ENCODE data around the gene ULK1. TPM values are rescaled to one million over a fixed set of nuclear protein-coding genes. Genes with fewer than 3 reads are reported as not detected.

The ULK1 gene
- total RNA-seq, 2 experiments from 2014 or later: 85.0 to 91.6 TPM

DNA sequence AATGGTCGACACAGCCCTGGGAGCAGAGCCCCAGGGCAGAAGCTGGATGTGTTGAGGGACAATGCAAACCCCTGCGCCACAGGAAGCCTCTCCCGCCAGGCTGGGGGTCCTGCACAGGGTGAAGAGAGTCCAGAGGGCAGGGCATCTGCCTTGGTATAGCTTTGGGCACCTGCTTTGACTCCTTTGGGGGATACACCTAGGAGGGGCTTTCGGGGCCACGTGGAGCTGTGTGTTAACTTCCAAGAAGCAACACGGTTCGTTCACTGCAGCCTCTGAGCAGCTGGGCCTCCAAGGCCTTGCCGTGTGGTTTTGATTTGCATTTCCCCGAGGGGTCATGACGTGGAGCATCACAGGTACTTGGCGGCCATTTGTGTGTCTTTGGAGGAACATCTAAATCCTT is 28.8 kb downstream of the ULK1 start:
- H3K4me3 Mint-ChIP-seq: no peak overlapping the region

DNA sequence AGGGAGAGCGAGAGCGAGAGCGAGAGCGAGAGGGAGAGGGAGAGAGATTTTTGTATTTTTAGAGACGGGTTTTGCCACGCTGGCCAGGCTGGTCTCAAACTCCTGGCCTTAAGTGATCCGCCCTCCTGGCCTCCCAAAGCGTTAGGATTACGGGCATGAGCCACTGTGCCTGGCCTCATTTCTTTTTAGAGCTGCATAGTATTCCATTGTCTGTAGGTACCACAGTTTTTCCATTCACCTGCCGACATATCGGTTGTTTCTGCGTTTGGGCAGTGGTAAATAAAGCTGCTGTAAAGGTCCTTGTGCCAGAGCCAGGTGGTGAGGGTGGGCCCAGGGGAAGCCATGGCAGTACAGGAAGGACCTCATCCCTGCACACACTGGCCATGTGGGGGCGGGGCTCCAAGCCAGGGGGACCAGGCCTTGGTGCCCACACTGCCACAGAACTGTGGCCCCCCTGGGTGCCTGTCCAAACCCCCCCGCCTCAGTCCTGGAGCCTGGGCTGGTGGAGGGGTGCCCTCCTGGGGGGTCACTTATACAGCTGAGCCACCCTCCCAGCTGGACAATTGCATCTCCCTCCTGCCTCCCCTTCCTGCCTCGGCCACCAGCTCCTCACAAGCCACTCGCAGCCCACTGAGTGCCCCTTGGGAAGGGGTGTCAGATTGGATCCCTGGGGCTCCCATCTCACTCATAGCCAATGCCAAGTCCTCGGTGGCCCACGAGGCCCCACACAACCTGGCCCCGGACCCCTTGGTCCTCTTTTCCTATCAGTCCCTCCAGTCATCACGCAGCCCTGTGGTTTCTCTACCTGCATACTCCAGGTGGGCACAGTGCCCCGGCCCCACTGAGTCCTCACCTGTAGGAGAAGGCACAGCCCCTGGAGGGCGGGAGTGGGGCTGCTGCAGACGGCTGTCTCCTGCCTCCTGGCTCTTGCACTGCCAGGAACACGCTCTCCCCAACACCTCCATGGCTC is 33.0 kb downstream of the ULK1 start:
- peaks cover 28% of the 10 kb centered on the region for H3K4me1 ChIP-seq (ENCODE audit: insufficient read depth, low read length)
- H3K4me3 ChIP-seq (ENCODE audit: low read length): no peak overlapping the region
- H3K4me1 Mint-ChIP-seq (ENCODE audit: low read depth): peaks cover 31% of the 10 kb centered on the region
- H3K27me3 Mint-ChIP-seq: no peaks in the 10 kb centered on the region
- H3K4me3 Mint-ChIP-seq: peak overlapping the region; percentile 97
- no peaks in the 10 kb centered on the region for H3K9me3 ChIP-seq (ENCODE audit: control insufficient read depth in 1 of 2, insufficient read depth in 1 of 2, low read length in 2 of 2)
- H3K27me3 ChIP-seq (ENCODE audit: control insufficient read depth in 1 of 2, insufficient read depth in 2 of 2, low read length in 2 of 2): no peaks in the 10 kb centered on the region
- no peaks in the 10 kb centered on the region for H3K9me3 Mint-ChIP-seq
- peaks cover 8% of the 10 kb centered on the region for H3K36me3 ChIP-seq (ENCODE audit: insufficient read depth, low read length)
- DNase-seq (no peak), ATAC-seq (ENCODE audit: poor library complexity) (no peak)
- H3K27ac Mint-ChIP-seq: peak overlapping the region; percentile 73
- peaks cover 16% of the 10 kb centered on the region for H3K36me3 Mint-ChIP-seq (ENCODE audit: low read depth)
- POLR2A ChIA-PET: interaction anchor here (0.6 to 1.4 kb wide), 3 partner anchors 22 to 1056 kb away, joined by 3 to 10 read pairs (median 3); partner anchors contain the start of gene EP400
- TF ChIP-seq, protein P1, sequence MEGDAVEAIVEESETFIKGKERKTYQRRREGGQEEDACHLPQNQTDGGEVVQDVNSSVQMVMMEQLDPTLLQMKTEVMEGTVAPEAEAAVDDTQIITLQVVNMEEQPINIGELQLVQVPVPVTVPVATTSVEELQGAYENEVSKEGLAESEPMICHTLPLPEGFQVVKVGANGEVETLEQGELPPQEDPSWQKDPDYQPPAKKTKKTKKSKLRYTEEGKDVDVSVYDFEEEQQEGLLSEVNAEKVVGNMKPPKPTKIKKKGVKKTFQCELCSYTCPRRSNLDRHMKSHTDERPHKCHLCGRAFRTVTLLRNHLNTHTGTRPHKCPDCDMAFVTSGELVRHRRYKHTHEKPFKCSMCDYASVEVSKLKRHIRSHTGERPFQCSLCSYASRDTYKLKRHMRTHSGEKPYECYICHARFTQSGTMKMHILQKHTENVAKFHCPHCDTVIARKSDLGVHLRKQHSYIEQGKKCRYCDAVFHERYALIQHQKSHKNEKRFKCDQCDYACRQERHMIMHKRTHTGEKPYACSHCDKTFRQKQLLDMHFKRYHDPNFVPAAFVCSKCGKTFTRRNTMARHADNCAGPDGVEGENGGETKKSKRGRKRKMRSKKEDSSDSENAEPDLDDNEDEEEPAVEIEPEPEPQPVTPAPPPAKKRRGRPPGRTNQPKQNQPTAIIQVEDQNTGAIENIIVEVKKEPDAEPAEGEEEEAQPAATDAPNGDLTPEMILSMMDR (IDR thresholded peaks at IDR 0.05): no peak
- H3K27ac ChIP-seq (ENCODE audit: low read depth in 1 of 2, low read length in 2 of 2): no peak overlapping the region
- CTCF ChIA-PET: interaction anchor here (0.6 to 4.4 kb wide), 2 partner anchors 22 to 823 kb away, joined by 3 to 19 read pairs; partner anchors contain the start of gene EP400
- intact Hi-C loops (cut with DNase I, micrococcal nuclease): loop anchor here in 1 of 2 experiments (2.0 kb wide), 1 partner anchor 33 kb away; the partner anchor contains the start of gene ULK1

More for the DNA sequence above, 28.8 kb downstream of the ULK1 start:
- DNase-seq (no peak), ATAC-seq (ENCODE audit: poor library complexity) (no peak)
- POLR2A ChIA-PET: no interaction called here
- Mint-ChIP-seq H3K27ac (no peak overlapping the region), H3K4me1 (ENCODE audit: low read depth) (peaks cover 13% of the 10 kb centered on the region), H3K36me3 (ENCODE audit: low read depth) (peaks cover 8% of the 10 kb centered on the region), H3K9me3 (no peaks in the 10 kb centered on the region), H3K27me3 (no peaks in the 10 kb centered on the region)
- no peaks in the 10 kb centered on the region for H3K27me3 ChIP-seq (ENCODE audit: control insufficient read depth in 1 of 2, insufficient read depth in 2 of 2, low read length in 2 of 2)
- intact Hi-C loops (cut with DNase I, micrococcal nuclease): no loop called here
- no peak overlapping the region for H3K4me3 ChIP-seq (ENCODE audit: low read length)
- H3K4me1 ChIP-seq (ENCODE audit: insufficient read depth, low read length): peaks cover 7% of the 10 kb centered on the region
- no peaks in the 10 kb centered on the region for H3K9me3 ChIP-seq (ENCODE audit: control insufficient read depth in 1 of 2, insufficient read depth in 1 of 2, low read length in 2 of 2)
- H3K36me3 ChIP-seq (ENCODE audit: insufficient read depth, low read length): peaks cover 7% of the 10 kb centered on the region
- CTCF ChIA-PET: no interaction called here
- TF ChIP-seq, protein P1 (IDR thresholded peaks at IDR 0.05): no peak
- H3K27ac ChIP-seq (ENCODE audit: low read depth in 1 of 2, low read length in 2 of 2): no peak overlapping the region

DNA sequence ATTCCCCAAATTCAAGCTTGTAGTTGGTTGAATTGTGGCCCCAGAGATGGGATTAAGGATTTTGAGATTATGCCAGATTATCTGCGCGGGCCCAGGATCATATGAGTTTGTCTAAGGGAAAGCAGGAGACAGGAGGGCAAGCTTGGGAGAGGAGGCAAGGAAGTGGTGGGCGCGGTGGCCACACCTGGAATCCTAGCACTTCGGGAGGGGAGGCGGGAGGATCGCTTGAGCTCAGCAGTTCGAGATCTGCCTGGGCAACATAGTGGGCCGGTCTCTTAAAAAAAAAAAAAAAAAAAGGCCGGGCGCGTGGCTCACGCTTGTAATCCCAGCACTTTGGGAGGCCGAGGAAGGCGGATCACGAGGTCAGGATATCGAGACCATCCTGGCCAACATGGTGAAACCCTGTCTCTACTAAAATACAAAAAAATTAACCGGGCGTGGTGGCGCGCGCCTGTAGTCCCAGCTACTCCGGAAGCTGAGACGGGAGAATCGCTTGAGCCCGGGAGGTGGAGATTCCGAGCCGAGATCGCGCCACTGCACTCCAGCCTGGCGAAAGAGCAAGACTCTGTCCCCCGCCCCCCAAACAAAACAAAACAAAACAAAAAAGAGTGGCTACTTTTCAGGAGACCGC is 33.8 kb downstream of the ULK1 start:
- Mint-ChIP-seq H3K27me3 (no peaks in the 10 kb centered on the region), H3K4me3 (peak overlapping the region; percentile 97), H3K36me3 (ENCODE audit: low read depth) (peaks cover 23% of the 10 kb centered on the region), H3K9me3 (no peaks in the 10 kb centered on the region), H3K4me1 (ENCODE audit: low read depth) (peaks cover 35% of the 10 kb centered on the region), H3K27ac (peak overlapping the region; percentile 73)
- TF ChIP-seq, protein P1 (IDR thresholded peaks at IDR 0.05): no peak
- Histone ChIP-seq H3K27ac (ENCODE audit: low read depth in 1 of 2, low read length in 2 of 2) (peak overlapping the region in 1 of 2 donors; percentile 53), H3K36me3 (ENCODE audit: insufficient read depth, low read length) (peaks cover 16% of the 10 kb centered on the region), H3K9me3 (ENCODE audit: control insufficient read depth in 1 of 2, insufficient read depth in 1 of 2, low read length in 2 of 2) (no peaks in the 10 kb centered on the region), H3K4me1 (ENCODE audit: insufficient read depth, low read length) (peaks cover 28% of the 10 kb centered on the region), H3K27me3 (ENCODE audit: control insufficient read depth in 1 of 2, insufficient read depth in 2 of 2, low read length in 2 of 2) (no peaks in the 10 kb centered on the region), H3K4me3 (ENCODE audit: low read length) (peak overlapping the region; percentile 96)
- DNase-seq: peak in 3 of 14 experiments; percentile 12 to 18 (median 16)
- ChIA-PET CTCF (interaction anchor here (0.6 to 4.4 kb wide), 3 partner anchors 22 to 824 kb away, joined by 3 to 19 read pairs (median 5); partner anchors contain the start of gene EP400), POLR2A (interaction anchor here (0.6 to 1.4 kb wide), 4 partner anchors 22 to 1057 kb away, joined by 3 to 10 read pairs (median 3); partner anchors contain the start of gene EP400)
- peak; percentile 3 for ATAC-seq (ENCODE audit: poor library complexity)
- intact Hi-C loops (cut with DNase I, micrococcal nuclease): loop anchor here in 1 of 2 experiments (2.0 kb wide), 1 partner anchor 33 kb away; the partner anchor contains the start of gene ULK1
